Caco-2 (cell line): Measurements from ENCODE around the gene BLOC1S3. TPM values are rescaled to one million over a fixed set of nuclear protein-coding genes. Genes with fewer than 3 reads are reported as not detected.

Source experiments
- BruUV-seq: library from RNA; stranded (reverse); fragments of 400-500 nt; replicated peaks from 2 replicates; lab custom pipeline; 2021; lab: Mats Ljungman, UMichigan
- CTCF ChIA-PET: fragments of 300-600 bp; sonication (Branson Sonifier 250); formaldehyde crosslinking; loops from one replicate; lab custom pipeline; 2022; ENCODE audit warnings: antibody characterized with exemption; lab: Charles Lee
- POLR2A ChIA-PET: fragments of 300-600 bp; sonication (Branson Sonifier 250); formaldehyde crosslinking; loops from one replicate; lab custom pipeline; 2022; ENCODE audit warnings: antibody characterized with exemption; lab: Charles Lee
- DNase-seq, 2 experiments: peaks; one replicate each; pipeline versions ENCODE4 v3.0.0 to v3.0.0-alpha.2; 2020 to 2022
- H3K27me3 ChIP-seq: replicated peaks from 2 replicates; pipeline ENCODE4 v1.6.0; 2011; ENCODE audit warnings: low read length; ENCODE audit not compliant: control insufficient read depth, insufficient read depth
- H3K36me3 ChIP-seq: 2 replicates; pipeline ENCODE4 v1.5.1; 2011; ENCODE audit warnings: low read length; ENCODE audit not compliant: control insufficient read depth, insufficient read depth
- H3K4me1 ChIP-seq: fragments of 250-450 bp; sonication (Bioruptor Pico); 2 replicates; pipeline ENCODE4 v1.5.1; 2020; ENCODE audit warnings: mild to moderate bottlenecking
- H3K4me3 ChIP-seq: 2 replicates; pipeline ENCODE4 v1.5.1; 2011; ENCODE audit warnings: low read depth, mild to moderate bottlenecking, control low read depth, low read length
- H3K9me3 ChIP-seq: fragments of 250-450 bp; sonication (Bioruptor Pico); 2 replicates; pipeline ENCODE4 v1.5.1; 2020; ENCODE audit warnings: mild to moderate bottlenecking, moderate library complexity
- H3K27ac Mint-ChIP-seq: one replicate; pipeline ENCODE4 v1.8.0; 2022; ENCODE audit warnings: mixed read lengths; ENCODE audit not compliant: unreplicated experiment
- H3K27me3 Mint-ChIP-seq: one replicate; pipeline ENCODE4 v1.8.0; 2022; ENCODE audit warnings: mixed read lengths; ENCODE audit not compliant: insufficient read depth, unreplicated experiment
- H3K36me3 Mint-ChIP-seq: one replicate; pipeline ENCODE4 v1.8.0; 2022; ENCODE audit warnings: mild to moderate bottlenecking, mixed read lengths; ENCODE audit not compliant: insufficient read depth, unreplicated experiment
- H3K4me1 Mint-ChIP-seq: one replicate; pipeline ENCODE4 v1.8.0; 2022; ENCODE audit warnings: low read depth, mixed read lengths; ENCODE audit not compliant: unreplicated experiment
- H3K4me3 Mint-ChIP-seq: one replicate; pipeline ENCODE4 v1.8.0; 2022; ENCODE audit warnings: mild to moderate bottlenecking, moderate library complexity, mixed read lengths; ENCODE audit not compliant: unreplicated experiment
- H3K9me3 Mint-ChIP-seq: one replicate; pipeline ENCODE4 v1.8.0; 2022; ENCODE audit warnings: mixed read lengths; ENCODE audit not compliant: unreplicated experiment
- CTCF ChIP-seq, 2 experiments: fragments of 200-600 bp in 1 of 2; IDR thresholded peaks; 1 replicate in 1 of 2; 2 replicates in 1 of 2; pipeline versions ENCODE4 v1.5.1 to v1.8.0; 2011 to 2022; ENCODE audit warnings: antibody characterized with exemption in 1 of 2, control low read depth in 1 of 2, inconsistent platforms in 1 of 2, low read depth in 1 of 2, low read length in 1 of 2, mild to moderate bottlenecking in 1 of 2, moderate library complexity in 1 of 2; ENCODE audit not compliant: insufficient read depth in 1 of 2, severe bottlenecking in 1 of 2, unreplicated experiment in 1 of 2
- intact Hi-C: fragments of 100-400 bp; cut with micrococcal nuclease; formaldehyde crosslinking; loops from one replicate; pipeline ENCODE4 v1.10.0; 2022; ENCODE audit not compliant: unreplicated experiment
- total RNA-seq: library from RNA; stranded (reverse); gene quantifications from 2 replicates; pipeline ENCODE4 v1.2.3, GENCODE V29; 2022

BLOC1S3 gene
- total RNA-seq, 1 experiment from 2014 or later = 20.4 TPM

GRCh38 chr19:45151821-45152503 is 26.6 kb upstream of the BLOC1S3 start:
- Mint-ChIP-seq H3K36me3 (peaks cover 44% of the 10 kb centered on the region), H3K27ac (peak overlapping the region; percentile 64), H3K27me3 (no peaks in the 10 kb centered on the region), H3K4me3 (peak overlapping the region; percentile 74), H3K9me3 (no peaks in the 10 kb centered on the region), H3K4me1 (peaks cover 11% of the 10 kb centered on the region)
- no peak for TF ChIP-seq CTCF (IDR thresholded peaks at IDR 0.05; ENCODE audit: insufficient read depth in 1 of 2, low read depth in 1 of 2, low read length in 1 of 2, severe bottlenecking in 1 of 2, unreplicated experiment in 1 of 2)
- POLR2A ChIA-PET = no interaction called here
- Histone ChIP-seq H3K27me3 (no peaks in the 10 kb centered on the region), H3K9me3 (no peaks in the 10 kb centered on the region), H3K4me3 (peak overlapping the region; percentile 67), H3K36me3 (no peaks in the 10 kb centered on the region), H3K4me1 (peaks cover 16% of the 10 kb centered on the region)
- BruUV-seq = no TSS peak
- intact Hi-C loops = no loop called here
- CTCF ChIA-PET = interaction anchor here (0.5 to 0.6 kb wide), 2 partner anchors 28 to 509 kb away, joined by 4 read pairs; no protein-coding TSS in a partner anchor
- no peak for DNase-seq

GRCh38 chr19:45152504-45153338 is 25.9 kb upstream of the BLOC1S3 start:
- Histone ChIP-seq H3K4me3 (peak overlapping the region; percentile 67), H3K27me3 (no peaks in the 10 kb centered on the region), H3K4me1 (peaks cover 16% of the 10 kb centered on the region), H3K36me3 (no peaks in the 10 kb centered on the region), H3K9me3 (no peaks in the 10 kb centered on the region)
- ChIA-PET POLR2A (interaction anchor here (0.6 to 2.4 kb wide), 3 partner anchors 26 to 269 kb away, joined by 3 to 16 read pairs (median 4); partner anchors contain the start of genes BLOC1S3, PPP1R37 and TRAPPC6A), CTCF (interaction anchor here (0.9 to 2.3 kb wide), 2 partner anchors 20 to 26 kb away, joined by 3 to 17 read pairs; partner anchors contain the start of genes BLOC1S3 and TRAPPC6A)
- Mint-ChIP-seq H3K27me3 (no peaks in the 10 kb centered on the region), H3K36me3 (peaks cover 43% of the 10 kb centered on the region), H3K4me3 (peak overlapping the region; percentile 74), H3K9me3 (no peaks in the 10 kb centered on the region), H3K27ac (peak overlapping the region; percentile 64), H3K4me1 (peaks cover 11% of the 10 kb centered on the region)
- DNase-seq = peak; percentile 78 to 84
- no peak for TF ChIP-seq CTCF (IDR thresholded peaks at IDR 0.05; ENCODE audit: insufficient read depth in 1 of 2, low read depth in 1 of 2, low read length in 1 of 2, severe bottlenecking in 1 of 2, unreplicated experiment in 1 of 2)
- BruUV-seq = no TSS peak
- intact Hi-C loops = no loop called here
